HL-60 (cell line): ENCODE measurements around the gene CSAD.

Source experiments
- DNase-seq, 2 experiments: peaks; one replicate each; pipeline ENCODE4 v3.0.0-alpha.2; 2010 to 2020; ENCODE audit warnings: low read depth in 1 of 2, low spot score in 1 of 2
- H3K27ac ChIP-seq: fragments of 250-450 bp; sonication (Bioruptor Pico); replicated peaks from 2 replicates; pipeline ENCODE4 v1.5.1; 2020; ENCODE audit warnings: mild to moderate bottlenecking, moderate library complexity
- H3K27me3 ChIP-seq: fragments of 250-450 bp; sonication (Bioruptor Pico); 2 replicates; pipeline ENCODE4 v1.5.1; 2021; ENCODE audit warnings: mild to moderate bottlenecking, moderate library complexity; ENCODE audit not compliant: insufficient read depth, poor library complexity, severe bottlenecking
- H3K4me3 ChIP-seq: replicated peaks from 2 replicates; pipeline ENCODE4 v1.5.1; 2011; ENCODE audit warnings: mild to moderate bottlenecking, control low read depth, low read length; ENCODE audit not compliant: insufficient read depth
- CTCF ChIP-seq: IDR thresholded peaks from one replicate; pipeline ENCODE4 v1.5.1; 2011; ENCODE audit warnings: low read length, control low read depth, inconsistent platforms; ENCODE audit not compliant: insufficient read depth
- GABPA ChIP-seq: IDR thresholded peaks from 2 replicates; pipeline ENCODE4 v1.6.1; 2012; ENCODE audit warnings: low read depth
- POLR2AphosphoS5 ChIP-seq: IDR thresholded peaks from 2 replicates; pipeline ENCODE4 v1.6.1; 2012; ENCODE audit warnings: low read depth
- REST ChIP-seq: IDR thresholded peaks from 2 replicates; pipeline ENCODE4 v1.6.1; 2012; ENCODE audit warnings: low read depth; ENCODE audit not compliant: insufficient replicate concordance
- SPI1 ChIP-seq: IDR thresholded peaks from 2 replicates; pipeline ENCODE4 v1.6.1; 2012; ENCODE audit warnings: low read depth, mild to moderate bottlenecking, borderline replicate concordance

Gene CSAD

GRCh38 chr12:53131844-53132243, 48.9 kb downstream of the CSAD start:
- no peak overlapping the region for H3K4me3 ChIP-seq
- DNase-seq, result no peak
- no peak overlapping the region for H3K27ac ChIP-seq
- no peaks in the 10 kb centered on the region for H3K27me3 ChIP-seq
- TF ChIP-seq POLR2AphosphoS5 (no peak), GABPA (no peak), SPI1 (no peak), CTCF (no peak)

GRCh38 chr12:53128780-53129569, 51.8 kb downstream of the CSAD start:
- H3K27ac ChIP-seq, result no peak overlapping the region
- peak in 1 of 2 experiments; percentile 77 for DNase-seq
- TF ChIP-seq REST (no peak), SPI1 (peak; percentile 34; the same call in 1 of the 2 replicates)
- no peak overlapping the region for H3K4me3 ChIP-seq
- no peaks in the 10 kb centered on the region for H3K27me3 ChIP-seq

GRCh38 chr12:53127169-53127568, 53.6 kb downstream of the CSAD start:
- DNase-seq, result no peak
- Histone ChIP-seq H3K4me3 (no peak overlapping the region), H3K27ac (no peak overlapping the region), H3K27me3 (no peaks in the 10 kb centered on the region)
- TF ChIP-seq SPI1, result no peak
- no peak for TF ChIP-seq POLR2AphosphoS5

- no peaks in the 10 kb centered on the region for H3K27me3 ChIP-seq
- TF ChIP-seq SPI1 (no peak), POLR2AphosphoS5 (no peak), GABPA (no peak), REST (no peak), CTCF (no peak)
- no peak overlapping the region for H3K4me3 ChIP-seq
- H3K27ac ChIP-seq, result no peak overlapping the region
- DNase-seq, result no peak
These were observed 56.4 kb downstream of the CSAD start for GRCh38 chr12:53124352-53124723.
